ENCODE results near the gene CHD2. TPM values are rescaled to one million over a fixed set of nuclear protein-coding genes. Genes with fewer than 3 reads are reported as not detected.

CHD2 gene
- total and polyA plus RNA-seq, 2 experiments from 2014 or later, result 60.8 to 118 TPM

GRCh38 chr15:93074599-93074998, 174.5 kb downstream of the CHD2 start:
- Histone ChIP-seq H3K27me3 (peaks cover 70% of the 10 kb centered on the region), H3K4me1 (ENCODE audit: low read depth) (peaks cover 9% of the 10 kb centered on the region), H3K27ac (no peak overlapping the region)

GRCh38 chr15:93076217-93076616, 176.1 kb downstream of the CHD2 start:
- DNase-seq (ENCODE audit: low read depth in 1 of 2, low spot score in 1 of 2), result no peak
- Histone ChIP-seq H3K27me3 (peaks cover 75% of the 10 kb centered on the region), H3K4me1 (ENCODE audit: low read depth) (peaks cover 5% of the 10 kb centered on the region), H3K9me3 (ENCODE audit: low read depth) (no peaks in the 10 kb centered on the region), H3K4me3 (no peak overlapping the region), H3K36me3 (no peaks in the 10 kb centered on the region), H3K27ac (no peak overlapping the region)
- no peak for TF ChIP-seq CTCF (IDR thresholded peaks at IDR 0.05; ENCODE audit: low read depth, low read length)

More at GRCh38 chr15:93074599-93074998, 174.5 kb downstream of the CHD2 start:
- Histone ChIP-seq H3K36me3 (no peaks in the 10 kb centered on the region), H3K9me3 (ENCODE audit: low read depth) (no peaks in the 10 kb centered on the region), H3K4me3 (no peak overlapping the region)
- no peak for TF ChIP-seq CTCF (IDR thresholded peaks at IDR 0.05; ENCODE audit: low read depth, low read length)
- no peak for DNase-seq (ENCODE audit: low read depth in 1 of 2, low spot score in 1 of 2)

- DNase-seq (ENCODE audit: low read depth in 1 of 2, low spot score in 1 of 2), result no peak
- no peaks in the 10 kb centered on the region for H3K4me1 ChIP-seq (ENCODE audit: low read depth)
- TF ChIP-seq CTCF (IDR thresholded peaks at IDR 0.05; ENCODE audit: low read depth, low read length), result no peak
- H3K9me3 ChIP-seq (ENCODE audit: low read depth), result no peaks in the 10 kb centered on the region
- no peak overlapping the region for H3K27ac ChIP-seq
- no peaks in the 10 kb centered on the region for H3K36me3 ChIP-seq
- H3K27me3 ChIP-seq, result peaks cover 74% of the 10 kb centered on the region
- no peak overlapping the region for H3K4me3 ChIP-seq
These were observed 176.8 kb downstream of the CHD2 start for GRCh38 chr15:93076875-93077274.

Other genes with a start within 250 kb of the CHD2 start
- 9.3 and 16.3 TPM in 2 replicates for gene FAM174B, start 244.5 kb upstream of the CHD2 start, total RNA-seq
- 22.0 and 30.2 TPM in 2 replicates for gene FAM174B, start 244.5 kb upstream of the CHD2 start, polyA plus RNA-seq
- 3.4 and 4.8 TPM in 2 replicates for gene RGMA, start 188.9 kb downstream of the CHD2 start, total RNA-seq
- 1.0 and 2.3 TPM in 2 replicates for gene RGMA, start 188.9 kb downstream of the CHD2 start, polyA plus RNA-seq